HepG2 (cell line): ENCODE data around the gene IGF2BP3. TPM values are rescaled to one million over a fixed set of nuclear protein-coding genes. Genes with fewer than 3 reads are reported as not detected.

Source experiments
- AHR ChIP-seq: IDR thresholded peaks from 2 replicates; pipeline ENCODE4 v1.6.1; 2018; ENCODE audit warnings: missing genetic modification reagents, missing compliant biosample characterization
- FOSL2 ChIP-seq: sonication (generic); formaldehyde crosslinking; IDR thresholded peaks from 2 replicates; pipeline ENCODE4 v1.4.0; 2020; ENCODE audit warnings: missing genetic modification reagents
- MLLT10 ChIP-seq: sonication (generic); formaldehyde crosslinking; IDR thresholded peaks from 2 replicates; pipeline ENCODE4 v1.4.0; 2020; ENCODE audit warnings: missing genetic modification reagents
- TCF12 ChIP-seq, 2 experiments: fragments of 450-650 bp in 1 of 2; sonication (generic) in 1 of 2; formaldehyde crosslinking in 1 of 2; IDR thresholded peaks; 2 replicates each; pipeline versions ENCODE4 v1.6.1 to v1.8.0; 2017 to 2022; ENCODE audit warnings: antibody characterized with exemption in 1 of 2, mild to moderate bottlenecking in 1 of 2, missing genetic modification reagents in 1 of 2, moderate library complexity in 1 of 2
- TSC22D2 ChIP-seq: sonication (generic); formaldehyde crosslinking; IDR thresholded peaks from 2 replicates; pipeline ENCODE4 v1.5.1; 2020; ENCODE audit warnings: missing genetic modification reagents, mild to moderate bottlenecking, borderline replicate concordance
- ZNF24 ChIP-seq: fragments of 450-650 bp; IDR thresholded peaks from 2 replicates; pipeline ENCODE4 v1.6.1; 2017; ENCODE audit warnings: antibody characterized with exemption, mild to moderate bottlenecking
- ZNF550 ChIP-seq: sonication (generic); formaldehyde crosslinking; IDR thresholded peaks from 2 replicates; pipeline ENCODE4 v1.4.0; 2020; ENCODE audit warnings: mild to moderate bottlenecking, missing genetic modification reagents, borderline replicate concordance
- ZNF839 ChIP-seq: sonication (generic); formaldehyde crosslinking; IDR thresholded peaks from 2 replicates; pipeline ENCODE4 v1.4.0; 2020; ENCODE audit warnings: missing genetic modification reagents, mild to moderate bottlenecking, borderline replicate concordance
- polyA plus RNA-seq, 8 experiments: library from polyadenylated mRNA; depleted of rRNA in 3 of 8; stranded (reverse) in 7 of 8; unstranded in 1 of 8; fragments of >200 nt; fragmentation: Illumina TruSeq in 4 of 8; extraction: Trizol in 4 of 8; gene quantifications; 2 replicates each; pipeline versions ENCODE4 v1.2.1 to v1.2.3, GENCODE V29; 2011 to 2016; ENCODE audit warnings: low read depth in 4 of 8, missing spikeins in 1 of 8, mixed read lengths in 1 of 8; ENCODE audit not compliant: insufficient read depth in 1 of 8
- total RNA-seq, 5 experiments: library from RNA; depleted of rRNA; stranded (reverse); fragments of >200 nt; fragmentation: Illumina TruSeq; extraction: Trizol; gene quantifications; 2 replicates each; pipeline ENCODE4 v1.2.3, GENCODE V29; 2016; ENCODE audit warnings: low read depth in 1 of 5
- TF ChIP-seq, protein P1 (sequence below): sonication (generic); formaldehyde crosslinking; IDR thresholded peaks from 2 replicates; pipeline ENCODE4 v1.4.0; 2020; ENCODE audit warnings: missing genetic modification reagents
- TF ChIP-seq, protein P2 (sequence below): sonication (generic); formaldehyde crosslinking; IDR thresholded peaks from 2 replicates; pipeline ENCODE4 v1.4.0; 2020; ENCODE audit warnings: missing genetic modification reagents
- TF ChIP-seq, protein P3 (sequence below): sonication (generic); formaldehyde crosslinking; IDR thresholded peaks from 2 replicates; pipeline ENCODE4 v1.4.0; 2020; ENCODE audit warnings: missing genetic modification reagents, borderline replicate concordance
- TF ChIP-seq, protein P4 (sequence below): sonication (generic); formaldehyde crosslinking; IDR thresholded peaks from 2 replicates; pipeline ENCODE4 v1.4.0; 2020; ENCODE audit warnings: mild to moderate bottlenecking, low read depth, missing genetic modification reagents

The IGF2BP3 gene
- total and polyA plus RNA-seq, 2 of the 13 experiments (the other 11 are each of a cell fraction or from before 2014, with no cell fraction given) = 37.7 to 39.5 TPM

DNA sequence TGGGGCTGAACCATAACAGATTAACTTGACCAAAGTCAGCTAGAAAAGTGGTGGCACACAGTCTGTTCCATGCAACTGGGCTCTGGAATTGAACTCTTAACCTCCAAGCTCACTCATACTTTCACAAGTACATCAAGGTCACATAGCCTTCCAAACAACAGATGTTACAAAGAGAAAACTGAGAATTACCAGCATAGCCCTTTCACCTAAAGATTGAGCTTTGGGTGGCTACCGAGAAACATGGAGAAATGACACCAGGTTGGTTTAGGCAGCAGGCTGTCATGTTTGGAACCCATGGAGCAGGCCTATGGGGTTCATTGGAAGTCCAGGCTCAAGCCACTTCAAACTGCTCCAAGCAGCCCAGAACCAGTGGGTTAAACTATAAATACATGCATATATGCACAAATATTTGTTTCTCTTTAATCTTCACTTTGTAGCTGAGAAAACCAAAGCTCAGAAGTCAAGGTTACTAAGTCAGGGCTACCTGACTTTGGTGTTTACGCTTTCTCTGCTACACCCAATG lies 112.1 kb downstream of the IGF2BP3 start (continued):
- TF ChIP-seq, protein P1, sequence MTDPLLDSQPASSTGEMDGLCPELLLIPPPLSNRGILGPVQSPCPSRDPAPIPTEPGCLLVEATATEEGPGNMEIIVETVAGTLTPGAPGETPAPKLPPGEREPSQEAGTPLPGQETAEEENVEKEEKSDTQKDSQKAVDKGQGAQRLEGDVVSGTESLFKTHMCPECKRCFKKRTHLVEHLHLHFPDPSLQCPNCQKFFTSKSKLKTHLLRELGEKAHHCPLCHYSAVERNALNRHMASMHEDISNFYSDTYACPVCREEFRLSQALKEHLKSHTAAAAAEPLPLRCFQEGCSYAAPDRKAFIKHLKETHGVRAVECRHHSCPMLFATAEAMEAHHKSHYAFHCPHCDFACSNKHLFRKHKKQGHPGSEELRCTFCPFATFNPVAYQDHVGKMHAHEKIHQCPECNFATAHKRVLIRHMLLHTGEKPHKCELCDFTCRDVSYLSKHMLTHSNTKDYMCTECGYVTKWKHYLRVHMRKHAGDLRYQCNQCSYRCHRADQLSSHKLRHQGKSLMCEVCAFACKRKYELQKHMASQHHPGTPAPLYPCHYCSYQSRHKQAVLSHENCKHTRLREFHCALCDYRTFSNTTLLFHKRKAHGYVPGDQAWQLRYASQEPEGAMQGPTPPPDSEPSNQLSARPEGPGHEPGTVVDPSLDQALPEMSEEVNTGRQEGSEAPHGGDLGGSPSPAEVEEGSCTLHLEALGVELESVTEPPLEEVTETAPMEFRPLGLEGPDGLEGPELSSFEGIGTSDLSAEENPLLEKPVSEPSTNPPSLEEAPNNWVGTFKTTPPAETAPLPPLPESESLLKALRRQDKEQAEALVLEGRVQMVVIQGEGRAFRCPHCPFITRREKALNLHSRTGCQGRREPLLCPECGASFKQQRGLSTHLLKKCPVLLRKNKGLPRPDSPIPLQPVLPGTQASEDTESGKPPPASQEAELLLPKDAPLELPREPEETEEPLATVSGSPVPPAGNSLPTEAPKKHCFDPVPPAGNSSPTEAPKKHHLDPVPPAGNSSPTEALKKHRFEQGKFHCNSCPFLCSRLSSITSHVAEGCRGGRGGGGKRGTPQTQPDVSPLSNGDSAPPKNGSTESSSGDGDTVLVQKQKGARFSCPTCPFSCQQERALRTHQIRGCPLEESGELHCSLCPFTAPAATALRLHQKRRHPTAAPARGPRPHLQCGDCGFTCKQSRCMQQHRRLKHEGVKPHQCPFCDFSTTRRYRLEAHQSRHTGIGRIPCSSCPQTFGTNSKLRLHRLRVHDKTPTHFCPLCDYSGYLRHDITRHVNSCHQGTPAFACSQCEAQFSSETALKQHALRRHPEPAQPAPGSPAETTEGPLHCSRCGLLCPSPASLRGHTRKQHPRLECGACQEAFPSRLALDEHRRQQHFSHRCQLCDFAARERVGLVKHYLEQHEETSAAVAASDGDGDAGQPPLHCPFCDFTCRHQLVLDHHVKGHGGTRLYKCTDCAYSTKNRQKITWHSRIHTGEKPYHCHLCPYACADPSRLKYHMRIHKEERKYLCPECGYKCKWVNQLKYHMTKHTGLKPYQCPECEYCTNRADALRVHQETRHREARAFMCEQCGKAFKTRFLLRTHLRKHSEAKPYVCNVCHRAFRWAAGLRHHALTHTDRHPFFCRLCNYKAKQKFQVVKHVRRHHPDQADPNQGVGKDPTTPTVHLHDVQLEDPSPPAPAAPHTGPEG (CRISPR knock-in tag) = no peak
- TF ChIP-seq, protein P2, sequence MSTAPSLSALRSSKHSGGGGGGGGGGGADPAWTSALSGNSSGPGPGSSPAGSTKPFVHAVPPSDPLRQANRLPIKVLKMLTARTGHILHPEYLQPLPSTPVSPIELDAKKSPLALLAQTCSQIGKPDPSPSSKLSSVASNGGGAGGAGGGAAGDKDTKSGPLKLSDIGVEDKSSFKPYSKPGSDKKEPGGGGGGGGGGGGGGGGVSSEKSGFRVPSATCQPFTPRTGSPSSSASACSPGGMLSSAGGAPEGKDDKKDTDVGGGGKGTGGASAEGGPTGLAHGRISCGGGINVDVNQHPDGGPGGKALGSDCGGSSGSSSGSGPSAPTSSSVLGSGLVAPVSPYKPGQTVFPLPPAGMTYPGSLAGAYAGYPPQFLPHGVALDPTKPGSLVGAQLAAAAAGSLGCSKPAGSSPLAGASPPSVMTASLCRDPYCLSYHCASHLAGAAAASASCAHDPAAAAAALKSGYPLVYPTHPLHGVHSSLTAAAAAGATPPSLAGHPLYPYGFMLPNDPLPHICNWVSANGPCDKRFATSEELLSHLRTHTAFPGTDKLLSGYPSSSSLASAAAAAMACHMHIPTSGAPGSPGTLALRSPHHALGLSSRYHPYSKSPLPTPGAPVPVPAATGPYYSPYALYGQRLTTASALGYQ (CRISPR knock-in tag) = no peak
- no peak for TF ChIP-seq TCF12 (IDR thresholded peaks at IDR 0.05)
- TF ChIP-seq TCF12 (CRISPR knock-in tag; IDR thresholded peaks at IDR 0.05) = no peak
- TF ChIP-seq, protein P3, sequence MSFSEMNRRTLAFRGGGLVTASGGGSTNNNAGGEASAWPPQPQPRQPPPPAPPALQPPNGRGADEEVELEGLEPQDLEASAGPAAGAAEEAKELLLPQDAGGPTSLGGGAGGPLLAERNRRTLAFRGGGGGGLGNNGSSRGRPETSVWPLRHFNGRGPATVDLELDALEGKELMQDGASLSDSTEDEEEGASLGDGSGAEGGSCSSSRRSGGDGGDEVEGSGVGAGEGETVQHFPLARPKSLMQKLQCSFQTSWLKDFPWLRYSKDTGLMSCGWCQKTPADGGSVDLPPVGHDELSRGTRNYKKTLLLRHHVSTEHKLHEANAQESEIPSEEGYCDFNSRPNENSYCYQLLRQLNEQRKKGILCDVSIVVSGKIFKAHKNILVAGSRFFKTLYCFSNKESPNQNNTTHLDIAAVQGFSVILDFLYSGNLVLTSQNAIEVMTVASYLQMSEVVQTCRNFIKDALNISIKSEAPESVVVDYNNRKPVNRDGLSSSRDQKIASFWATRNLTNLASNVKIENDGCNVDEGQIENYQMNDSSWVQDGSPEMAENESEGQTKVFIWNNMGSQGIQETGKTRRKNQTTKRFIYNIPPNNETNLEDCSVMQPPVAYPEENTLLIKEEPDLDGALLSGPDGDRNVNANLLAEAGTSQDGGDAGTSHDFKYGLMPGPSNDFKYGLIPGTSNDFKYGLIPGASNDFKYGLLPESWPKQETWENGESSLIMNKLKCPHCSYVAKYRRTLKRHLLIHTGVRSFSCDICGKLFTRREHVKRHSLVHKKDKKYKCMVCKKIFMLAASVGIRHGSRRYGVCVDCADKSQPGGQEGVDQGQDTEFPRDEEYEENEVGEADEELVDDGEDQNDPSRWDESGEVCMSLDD (CRISPR knock-in tag) = no peak
- TF ChIP-seq AHR (CRISPR knock-in tag) = no peak
- no peak for TF ChIP-seq ZNF550 (CRISPR knock-in tag)
- no peak for TF ChIP-seq TSC22D2 (CRISPR knock-in tag)
- peak; percentile 40; the same call in 1 of the 2 replicates for TF ChIP-seq FOSL2 (CRISPR knock-in tag)
- peak; percentile 58; the same call in 1 of the 2 replicates for TF ChIP-seq ZNF24
- TF ChIP-seq ZNF839 = no peak
- no peak for TF ChIP-seq MLLT10
- TF ChIP-seq, protein P4, sequence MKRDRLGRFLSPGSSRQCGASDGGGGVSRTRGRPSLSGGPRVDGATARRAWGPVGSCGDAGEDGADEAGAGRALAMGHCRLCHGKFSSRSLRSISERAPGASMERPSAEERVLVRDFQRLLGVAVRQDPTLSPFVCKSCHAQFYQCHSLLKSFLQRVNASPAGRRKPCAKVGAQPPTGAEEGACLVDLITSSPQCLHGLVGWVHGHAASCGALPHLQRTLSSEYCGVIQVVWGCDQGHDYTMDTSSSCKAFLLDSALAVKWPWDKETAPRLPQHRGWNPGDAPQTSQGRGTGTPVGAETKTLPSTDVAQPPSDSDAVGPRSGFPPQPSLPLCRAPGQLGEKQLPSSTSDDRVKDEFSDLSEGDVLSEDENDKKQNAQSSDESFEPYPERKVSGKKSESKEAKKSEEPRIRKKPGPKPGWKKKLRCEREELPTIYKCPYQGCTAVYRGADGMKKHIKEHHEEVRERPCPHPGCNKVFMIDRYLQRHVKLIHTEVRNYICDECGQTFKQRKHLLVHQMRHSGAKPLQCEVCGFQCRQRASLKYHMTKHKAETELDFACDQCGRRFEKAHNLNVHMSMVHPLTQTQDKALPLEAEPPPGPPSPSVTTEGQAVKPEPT = no peak
